HG03064 (cell line): Measurements from ENCODE around the gene CA10.

Experiments used
- ATAC-seq: cut with Tn5 transposase; IDR thresholded peaks from one replicate; pipeline ENCODE4 v1.9.1; 2021; ENCODE audit warnings: low read depth; ENCODE audit not compliant: unreplicated experiment

The CA10 gene

GRCh38 chr17:51700011-51700760, 458.3 kb downstream of the CA10 start:
- ATAC-seq, result no peak

- ATAC-seq, result no peak
Measured at GRCh38 chr17:51699303-51699702, 459.2 kb downstream of the CA10 start.

- ATAC-seq, result no peak
Measured at GRCh38 chr17:51692917-51693316, 465.6 kb downstream of the CA10 start.

DNA sequence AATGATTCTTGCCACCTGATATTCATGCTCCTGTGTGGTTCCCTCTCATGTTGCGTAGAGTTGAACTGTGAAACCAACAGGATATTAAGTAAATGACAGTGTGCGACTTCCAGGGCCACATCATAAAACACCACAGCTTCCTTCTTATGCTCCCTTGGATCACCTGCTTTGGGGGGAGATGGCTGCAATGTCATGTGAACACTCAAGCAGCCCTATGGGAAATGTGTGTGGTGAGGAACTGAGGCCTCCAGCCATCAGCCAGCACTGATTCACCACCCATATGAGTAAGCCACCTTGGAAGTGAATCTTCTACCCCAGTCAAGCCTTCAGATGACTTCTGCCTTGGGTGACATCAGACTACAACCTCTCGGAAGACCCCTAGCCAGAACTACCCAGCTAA, 470.6 kb downstream of the CA10 start:
- ATAC-seq, result no peak

GRCh38 chr17:51685287-51685909, 473.1 kb downstream of the CA10 start:
- ATAC-seq, result no peak

- ATAC-seq, result no peak
Measured at GRCh38 chr17:51684214-51684613, 474.3 kb downstream of the CA10 start.

GRCh38 chr17:51683291-51683690, 475.2 kb downstream of the CA10 start:
- ATAC-seq, result no peak

DNA sequence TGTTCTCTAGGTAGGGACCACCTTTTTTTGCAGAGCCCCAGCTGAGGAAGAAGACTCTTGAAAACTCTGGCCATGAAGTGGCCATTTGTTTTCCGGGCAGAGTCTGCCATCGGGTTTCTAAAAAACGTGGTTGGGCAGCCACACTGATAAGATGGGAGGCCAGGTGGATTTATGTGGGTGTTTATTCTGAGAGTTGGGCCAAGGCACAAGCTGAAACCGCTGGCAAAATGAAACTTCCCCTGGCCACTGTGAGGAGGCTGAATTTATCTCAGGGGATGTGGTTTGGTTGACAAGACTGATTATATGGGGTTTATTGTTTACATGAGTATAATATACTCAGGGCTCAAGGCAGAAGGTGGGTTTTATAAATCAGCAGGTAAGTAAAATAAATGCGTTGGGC, 476.4 kb downstream of the CA10 start:
- ATAC-seq, result no peak

DNA sequence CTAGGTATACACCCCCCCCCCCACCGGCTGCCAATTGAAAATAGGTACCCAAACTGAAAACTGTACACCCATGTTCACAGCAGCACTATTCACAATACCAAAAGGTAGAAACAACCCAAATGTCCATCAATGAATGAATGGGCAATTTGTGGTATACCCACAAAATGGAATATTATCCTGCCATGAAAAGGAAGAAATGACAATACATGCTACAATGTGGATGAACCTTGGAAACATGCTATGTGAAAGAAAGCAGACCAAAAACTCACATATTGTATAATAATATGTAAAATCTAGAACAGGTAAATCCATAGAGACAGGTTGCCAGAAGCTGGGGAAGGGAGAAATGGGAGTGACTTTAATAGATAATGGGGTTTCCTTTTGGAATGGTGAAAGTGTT, 480.6 kb downstream of the CA10 start:
- ATAC-seq, result no peak

GRCh38 chr17:51676691-51677487, 481.6 kb downstream of the CA10 start:
- no peak for ATAC-seq

DNA sequence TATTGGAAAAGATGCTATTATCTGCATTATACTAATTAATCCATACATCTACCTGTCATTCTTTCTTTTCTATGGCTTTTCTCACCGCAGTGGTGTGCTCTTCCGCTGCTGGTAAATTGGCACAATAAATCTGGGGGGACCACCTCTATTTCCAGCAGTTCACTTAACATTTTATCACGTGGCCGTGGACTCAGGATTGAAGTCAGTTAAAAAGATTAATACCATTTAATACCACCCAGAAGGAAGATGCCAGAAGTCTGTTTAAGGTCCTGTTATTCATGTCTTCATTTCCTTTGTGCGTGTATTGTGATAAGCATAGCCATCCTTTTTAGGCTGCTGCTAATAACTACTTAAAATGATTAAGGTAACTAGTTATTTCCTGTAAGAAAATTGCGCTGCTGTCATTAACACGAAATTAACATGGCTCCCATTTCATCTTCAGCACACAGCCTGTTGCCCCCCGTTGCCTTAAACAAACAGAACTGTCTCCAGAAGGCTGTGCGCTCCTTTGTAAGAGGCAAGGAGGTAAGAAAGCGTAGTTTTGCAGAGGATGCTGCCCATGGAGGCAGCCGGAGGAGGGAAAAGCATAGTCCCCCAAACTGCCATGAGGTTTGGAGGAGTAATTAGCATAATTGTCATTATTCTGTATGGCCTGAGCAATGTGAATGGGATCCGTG, 483.8 kb downstream of the CA10 start:
- no peak for ATAC-seq

- ATAC-seq, result no peak
Measured at GRCh38 chr17:51673070-51673469, 485.4 kb downstream of the CA10 start.

- no peak for ATAC-seq
Measured at GRCh38 chr17:51672065-51672464, 486.4 kb downstream of the CA10 start.

- ATAC-seq, result no peak
Measured at GRCh38 chr17:51670899-51671298, 487.6 kb downstream of the CA10 start.

DNA sequence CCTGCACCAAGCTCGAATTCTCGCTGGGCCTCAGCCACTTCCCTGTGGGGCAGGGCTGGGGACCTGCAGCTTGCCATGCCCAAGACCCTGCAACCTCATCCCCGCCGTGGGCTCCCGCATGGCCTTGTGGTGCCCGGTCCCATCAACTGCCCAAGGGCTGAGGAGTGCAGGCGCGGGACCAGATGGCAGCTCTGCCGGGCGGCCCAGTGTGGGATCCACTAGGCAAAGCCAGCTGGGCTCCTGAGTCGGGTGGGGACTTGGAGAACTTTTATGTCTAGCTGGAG, 489.6 kb downstream of the CA10 start:
- no peak for ATAC-seq

- no peak for ATAC-seq
Measured at GRCh38 chr17:51668155-51668962, 490.2 kb downstream of the CA10 start.

GRCh38 chr17:51667706-51668083, 490.8 kb downstream of the CA10 start:
- no peak for ATAC-seq

DNA sequence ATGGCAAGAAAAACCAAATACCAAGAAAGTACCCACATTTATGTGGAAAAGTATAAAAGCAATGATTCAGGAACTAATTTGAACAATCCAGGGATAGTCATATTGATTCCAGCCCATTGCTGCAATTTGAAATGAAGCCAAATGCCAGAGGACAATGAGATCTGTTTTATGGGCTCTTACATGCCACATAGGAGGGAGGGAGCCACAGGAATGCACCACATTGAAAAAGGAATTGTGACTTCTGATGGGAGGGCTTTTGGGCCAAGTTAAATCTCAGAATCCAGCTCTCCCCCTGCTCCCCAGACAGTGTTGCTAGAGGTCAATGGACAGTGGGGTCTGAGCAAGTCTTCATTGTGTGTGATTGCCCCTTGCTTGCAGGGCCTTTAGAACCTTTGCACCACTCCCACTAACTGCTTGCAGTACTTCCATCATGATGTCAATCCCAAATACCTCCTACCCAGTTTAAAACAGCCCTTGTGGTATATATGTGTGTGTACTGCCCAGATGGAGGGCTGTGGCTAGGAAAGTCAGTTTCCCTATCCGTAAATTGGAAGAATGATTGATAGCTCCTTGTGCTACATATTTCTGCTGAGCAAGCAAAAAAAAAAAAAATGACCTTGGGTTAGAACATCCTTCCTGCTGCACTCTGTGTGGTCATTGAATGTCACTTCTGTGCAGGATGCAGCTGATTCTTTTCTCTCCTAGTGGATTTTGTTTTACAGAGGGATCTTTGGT, 491.4 kb downstream of the CA10 start:
- ATAC-seq, result no peak

GRCh38 chr17:51662204-51663056, 496.1 kb downstream of the CA10 start:
- no peak for ATAC-seq
